ES-I3 (cell line): ENCODE data around the gene CCNJL.

Experiments used
- H3K36me3 ChIP-seq: 2 replicates; pipeline ENCODE4 v1.6.1; 2013; ENCODE audit warnings: mild to moderate bottlenecking, low read length, control low read depth, moderate library complexity; ENCODE audit not compliant: insufficient read depth
- H3K4me1 ChIP-seq: 2 replicates; pipeline ENCODE4 v1.6.1; 2013; ENCODE audit warnings: mild to moderate bottlenecking, control low read depth, low read length; ENCODE audit not compliant: insufficient read depth
- H3K9ac ChIP-seq: 2 replicates; pipeline ENCODE4 v1.6.1; 2013; ENCODE audit warnings: low read depth, mild to moderate bottlenecking, low read length, moderate library complexity
- H3K9me3 ChIP-seq: 2 replicates; pipeline ENCODE4 v1.6.1; 2013; ENCODE audit warnings: mild to moderate bottlenecking, low read length, moderate library complexity; ENCODE audit not compliant: control insufficient read depth, insufficient read depth

CCNJL gene

DNA sequence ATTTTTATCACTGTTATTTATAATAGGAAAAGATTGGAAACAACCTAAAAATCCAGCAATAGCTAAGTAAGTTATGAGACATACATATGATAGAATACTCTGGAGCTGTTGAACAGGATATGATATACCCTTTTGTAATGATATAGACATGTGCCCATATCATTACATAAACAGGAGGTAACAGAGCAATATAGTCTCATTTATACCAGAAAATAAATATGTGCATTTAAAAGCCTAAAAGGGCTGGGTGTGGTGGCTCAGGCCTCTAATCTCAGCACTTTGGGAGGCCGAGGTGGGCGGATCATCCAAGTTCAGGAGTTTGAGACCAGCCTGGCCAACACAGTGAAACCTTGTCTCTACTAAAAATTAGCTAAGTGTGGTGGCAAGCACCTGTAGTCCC is 85.4 kb downstream of the CCNJL start:
- no peaks in the 10 kb centered on the region; the same call in 1 of the 2 replicates for H3K4me1 ChIP-seq
- no peaks in the 10 kb centered on the region for H3K36me3 ChIP-seq
- H3K9ac ChIP-seq, result no peak overlapping the region
- no peaks in the 10 kb centered on the region for H3K9me3 ChIP-seq

DNA sequence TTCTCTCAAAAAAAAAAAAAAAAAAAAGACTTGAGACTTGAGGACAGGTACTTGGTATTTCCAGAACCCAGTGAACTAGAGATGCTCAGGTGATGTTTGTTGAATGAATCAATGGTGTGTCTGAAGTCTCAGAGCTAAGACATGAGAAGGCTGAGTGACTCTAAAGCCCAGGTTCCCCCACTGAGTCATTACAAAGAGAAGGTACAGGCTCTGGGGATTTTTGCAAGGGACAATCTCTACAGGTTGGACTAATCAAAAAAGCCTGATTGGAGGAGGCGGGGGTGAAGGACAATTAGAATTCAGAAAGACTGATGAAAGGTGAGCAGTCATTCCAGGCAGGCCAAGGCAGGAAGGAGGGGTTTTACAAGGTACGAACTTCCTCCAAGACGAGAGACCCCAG is 91.3 kb downstream of the CCNJL start:
- H3K9me3 ChIP-seq, result no peaks in the 10 kb centered on the region
- no peaks in the 10 kb centered on the region for H3K4me1 ChIP-seq
- H3K36me3 ChIP-seq, result no peaks in the 10 kb centered on the region
- no peak overlapping the region for H3K9ac ChIP-seq

DNA sequence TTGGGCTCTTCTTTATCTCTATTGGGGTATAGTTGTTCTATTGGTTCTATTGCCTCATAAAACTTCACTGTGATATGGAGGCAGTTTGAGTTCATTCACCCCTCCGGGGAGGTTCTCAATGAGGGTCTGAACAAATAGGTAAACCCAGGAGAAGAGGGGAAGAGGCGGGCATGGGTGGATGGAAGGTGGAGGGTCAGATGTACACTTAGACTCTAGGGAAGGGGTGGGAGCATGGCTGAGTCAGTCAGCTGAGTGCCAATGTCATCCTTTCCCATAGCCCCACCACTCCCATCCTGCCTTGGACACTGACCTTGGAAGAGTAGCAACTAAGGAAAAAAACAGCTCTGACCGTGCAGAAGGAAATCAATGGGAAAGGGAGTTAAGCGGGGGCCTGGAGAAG is 93.0 kb downstream of the CCNJL start:
- Histone ChIP-seq H3K4me1 (no peaks in the 10 kb centered on the region), H3K9me3 (no peaks in the 10 kb centered on the region), H3K9ac (no peak overlapping the region), H3K36me3 (no peaks in the 10 kb centered on the region)

DNA sequence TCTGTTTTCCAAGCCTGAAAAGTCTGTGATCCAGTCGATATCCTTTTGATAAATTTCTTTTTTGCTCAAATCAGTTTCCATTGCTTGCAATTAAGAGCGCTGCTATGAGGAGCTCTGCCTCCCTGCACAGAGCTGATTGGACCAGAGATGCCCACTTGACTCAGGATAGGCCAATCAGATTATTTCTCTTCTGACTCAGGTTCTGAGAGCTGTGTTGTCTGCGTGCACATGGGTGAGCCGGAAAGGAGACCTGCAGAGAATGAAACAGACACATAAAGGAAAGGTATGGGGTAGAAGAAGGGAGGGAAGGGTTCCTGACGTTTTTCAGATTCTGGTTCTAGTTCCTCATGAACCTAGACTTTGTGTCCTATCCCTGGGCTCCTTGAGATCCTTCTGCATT is 98.8 kb downstream of the CCNJL start:
- no peak overlapping the region for H3K9ac ChIP-seq
- peaks cover 4% of the 10 kb centered on the region; the same call in 1 of the 2 replicates for H3K4me1 ChIP-seq
- H3K9me3 ChIP-seq, result no peaks in the 10 kb centered on the region
- no peaks in the 10 kb centered on the region for H3K36me3 ChIP-seq

- no peaks in the 10 kb centered on the region for H3K9me3 ChIP-seq
- H3K4me1 ChIP-seq, result peaks cover 4% of the 10 kb centered on the region; the same call in 1 of the 2 replicates
- no peaks in the 10 kb centered on the region for H3K36me3 ChIP-seq
- H3K9ac ChIP-seq, result no peak overlapping the region
These were observed 101.0 kb downstream of the CCNJL start for GRCh38 chr5:160211352-160211751.

DNA sequence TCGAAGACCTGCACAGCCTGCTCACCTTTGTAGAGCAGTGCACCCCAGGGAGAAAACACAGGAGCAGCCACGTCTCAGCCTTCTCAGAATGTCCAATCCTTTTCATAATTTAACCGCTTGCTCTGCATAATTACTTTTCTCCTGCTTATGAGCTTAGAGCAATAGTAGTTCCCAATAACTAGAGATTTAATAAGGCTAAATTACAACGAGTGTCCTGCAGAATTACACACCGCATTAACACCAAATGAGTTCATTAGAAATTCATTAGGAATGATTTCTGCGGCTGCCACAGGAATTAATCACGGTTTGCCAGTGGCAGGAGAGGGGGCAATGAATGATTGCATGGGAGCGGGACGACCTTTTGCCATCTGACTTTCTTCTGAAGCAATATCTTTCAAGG is 101.8 kb downstream of the CCNJL start:
- Histone ChIP-seq H3K4me1 (peaks cover 4% of the 10 kb centered on the region; the same call in 1 of the 2 replicates), H3K36me3 (no peaks in the 10 kb centered on the region), H3K9me3 (no peaks in the 10 kb centered on the region), H3K9ac (no peak overlapping the region)

DNA sequence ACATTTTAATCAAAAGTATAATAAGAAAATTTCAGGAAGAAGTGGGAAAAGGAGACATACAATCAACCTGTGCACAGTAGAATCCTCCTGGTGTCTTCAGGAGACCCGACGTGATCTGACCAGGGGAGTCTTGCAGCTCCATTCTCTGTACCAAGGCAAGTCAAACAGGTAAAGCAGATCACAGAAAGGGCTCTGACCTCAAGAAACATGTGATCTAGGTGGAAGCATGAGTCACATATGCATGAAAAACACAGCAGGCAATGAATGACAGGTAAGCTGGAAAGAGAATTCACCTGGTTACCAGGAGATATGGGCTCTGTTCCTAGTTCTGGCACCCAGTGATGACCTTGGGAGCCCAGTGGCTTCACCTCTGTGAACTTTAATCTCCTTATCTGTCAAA is 102.4 kb downstream of the CCNJL start:
- Histone ChIP-seq H3K9me3 (no peaks in the 10 kb centered on the region), H3K36me3 (no peaks in the 10 kb centered on the region), H3K4me1 (peaks cover 4% of the 10 kb centered on the region; the same call in 1 of the 2 replicates), H3K9ac (no peak overlapping the region)

DNA sequence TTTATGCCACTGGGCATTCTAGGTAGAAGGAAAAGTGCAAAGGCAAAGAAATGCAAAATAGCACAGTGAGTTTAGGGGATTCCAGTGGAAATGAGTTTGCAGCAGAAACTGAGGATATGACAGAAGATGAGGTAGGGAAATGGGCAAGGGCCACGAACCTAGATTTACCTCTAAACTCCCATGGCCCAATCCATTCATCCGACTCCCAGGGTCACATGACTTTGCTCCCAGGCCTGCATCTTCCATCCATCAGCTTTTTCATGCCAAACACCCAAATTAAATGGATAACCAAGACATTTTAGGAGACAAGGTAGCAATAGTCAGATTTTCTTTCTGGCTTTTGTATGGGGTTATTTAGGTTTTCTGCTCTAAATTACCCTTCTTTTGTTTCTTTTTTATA is 105.3 kb downstream of the CCNJL start:
- Histone ChIP-seq H3K36me3 (no peaks in the 10 kb centered on the region), H3K9me3 (no peaks in the 10 kb centered on the region), H3K4me1 (peaks cover 4% of the 10 kb centered on the region; the same call in 1 of the 2 replicates), H3K9ac (no peak overlapping the region)
